HFF-Myc (cell line): Measurements from ENCODE around the gene TMEM87B.

Experiments
- DNase-seq: peaks from one replicate; pipeline ENCODE4 v3.0.0-alpha.2; 2011; ENCODE audit warnings: low read depth; ENCODE audit errors: extremely low read depth
- H3K4me3 ChIP-seq: replicated peaks from 2 replicates; pipeline ENCODE4 v1.5.1; 2011; ENCODE audit warnings: low read depth, mild to moderate bottlenecking, control low read depth, low read length
- CTCF ChIP-seq: IDR thresholded peaks from 2 replicates; pipeline ENCODE4 v1.5.1; 2012; ENCODE audit warnings: mild to moderate bottlenecking, low read depth, low read length, control low read depth; ENCODE audit errors: missing control alignments

TMEM87B gene

GRCh38 chr2:112077814-112078213, 22.7 kb downstream of the TMEM87B start:
- TF ChIP-seq CTCF, result no peak
- DNase-seq, result no peak
- no peak overlapping the region for H3K4me3 ChIP-seq

GRCh38 chr2:112081262-112081661, 26.2 kb downstream of the TMEM87B start:
- no peak for DNase-seq
- TF ChIP-seq CTCF, result no peak
- no peak overlapping the region for H3K4me3 ChIP-seq

- DNase-seq, result no peak
- no peak overlapping the region for H3K4me3 ChIP-seq
- no peak for TF ChIP-seq CTCF
These were observed 29.8 kb downstream of the TMEM87B start for GRCh38 chr2:112084689-112085374.

GRCh38 chr2:112085375-112085730, 30.3 kb downstream of the TMEM87B start:
- H3K4me3 ChIP-seq, result no peak overlapping the region
- TF ChIP-seq CTCF, result no peak

GRCh38 chr2:112085916-112086669, 31.0 kb downstream of the TMEM87B start:
- no peak overlapping the region for H3K4me3 ChIP-seq
- TF ChIP-seq CTCF, result no peak
- DNase-seq, result no peak

More at GRCh38 chr2:112085375-112085730, 30.3 kb downstream of the TMEM87B start:
- no peak for DNase-seq

- TF ChIP-seq CTCF, result no peak
- DNase-seq, result no peak
- no peak overlapping the region for H3K4me3 ChIP-seq
These were observed 32.4 kb downstream of the TMEM87B start for GRCh38 chr2:112087346-112088020.
